Stimulated activated CD4-positive, alpha-beta T cell treated with anti-CD3 and anti-CD28 coated beads, TNF-alpha, amount 100 ng/mL, for 4 hours (primary cell): ENCODE data around the gene GUCY1A2.

Source experiments
- DNase-seq, 3 experiments: peaks; one replicate each; pipeline ENCODE4 v3.0.0-alpha.2; 2020; ENCODE audit warnings: low read depth in 3 of 3

The GUCY1A2 gene

DNA sequence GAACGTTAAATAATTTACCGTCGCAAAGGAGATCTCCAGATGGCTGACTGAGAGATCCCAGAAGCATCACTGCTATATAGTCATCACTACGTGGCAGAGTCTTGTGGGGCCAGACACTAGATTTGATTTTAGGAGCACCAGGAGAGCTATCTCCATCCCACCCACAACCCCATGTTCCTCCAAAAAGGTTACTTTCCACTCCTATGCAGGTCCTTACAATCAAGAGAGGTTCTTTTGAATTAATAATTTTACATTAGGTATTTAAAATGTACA lies 19.4 kb downstream of the GUCY1A2 start:
- no peak for DNase-seq

DNA sequence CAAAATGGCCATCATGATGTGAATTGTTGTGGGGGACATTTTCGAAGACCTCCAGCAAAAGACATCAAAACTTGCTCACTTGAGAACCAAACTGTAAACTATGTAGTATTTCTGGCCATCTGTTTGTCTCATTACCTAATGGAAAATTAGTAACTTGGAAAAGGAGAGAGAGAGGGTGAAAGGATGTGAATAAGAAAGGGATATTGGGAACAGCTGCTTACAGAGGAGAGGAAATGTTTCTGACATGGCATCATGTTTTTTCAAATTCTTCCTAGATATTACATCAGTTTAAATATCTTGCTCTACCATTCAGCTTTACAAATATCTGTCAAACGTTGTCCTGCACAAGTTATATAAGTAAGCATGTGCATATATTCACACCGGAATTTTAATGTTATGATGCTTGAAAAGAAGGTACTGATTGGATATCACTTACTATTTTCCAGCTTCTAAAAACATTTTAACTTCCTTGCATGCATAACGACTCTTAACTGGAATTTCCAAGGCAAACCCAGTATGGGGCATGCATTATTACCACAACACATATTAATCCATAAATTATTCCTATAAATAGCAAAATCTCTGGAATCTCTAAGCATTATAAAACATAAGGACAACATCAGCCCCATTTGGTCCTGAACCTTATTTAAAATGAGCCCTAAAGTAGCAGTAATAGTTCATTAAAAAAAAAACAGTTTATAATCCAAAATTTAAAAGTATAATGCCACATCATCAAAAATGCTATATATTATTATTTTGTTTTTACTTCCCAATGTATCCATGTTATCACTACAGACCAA lies 20.0 kb downstream of the GUCY1A2 start:
- no peak for DNase-seq

DNA sequence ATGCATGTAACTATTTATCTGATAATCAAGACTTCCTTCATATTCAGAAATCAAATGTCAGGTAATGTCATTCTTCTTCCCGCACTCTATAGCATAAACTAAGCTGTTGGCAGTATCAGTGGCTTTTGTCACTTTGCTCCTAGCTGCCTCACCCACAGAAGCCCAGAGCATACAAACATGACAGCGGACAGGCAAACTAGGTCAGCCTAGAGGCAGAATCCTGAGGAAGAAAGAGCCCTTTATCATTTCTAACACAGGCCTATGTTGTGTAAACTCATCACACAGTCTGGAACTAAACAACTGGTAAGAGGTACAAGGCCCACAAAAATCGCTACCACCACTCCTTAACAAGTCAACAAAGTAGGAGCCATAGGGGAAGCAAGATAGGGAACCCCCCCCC lies 21.0 kb downstream of the GUCY1A2 start:
- no peak for DNase-seq

DNA sequence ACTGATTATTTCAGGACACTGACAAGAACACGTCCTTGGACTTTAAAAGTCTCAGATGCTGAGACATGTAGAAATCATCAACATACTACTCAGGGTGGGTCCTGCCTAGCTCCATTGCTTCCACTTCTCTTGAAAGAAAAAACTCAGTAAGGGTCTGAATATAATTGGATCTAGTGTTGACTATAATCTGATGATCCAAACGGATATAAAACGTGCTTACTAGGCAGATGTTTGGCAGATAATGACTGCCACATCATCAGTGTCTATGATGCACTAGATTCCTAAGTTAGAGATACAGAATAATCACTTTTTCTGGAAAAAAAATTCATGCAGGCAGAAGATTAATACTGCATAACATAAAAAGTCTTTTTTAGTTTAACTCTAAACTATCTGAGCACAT lies 21.6 kb downstream of the GUCY1A2 start:
- DNase-seq: no peak

DNA sequence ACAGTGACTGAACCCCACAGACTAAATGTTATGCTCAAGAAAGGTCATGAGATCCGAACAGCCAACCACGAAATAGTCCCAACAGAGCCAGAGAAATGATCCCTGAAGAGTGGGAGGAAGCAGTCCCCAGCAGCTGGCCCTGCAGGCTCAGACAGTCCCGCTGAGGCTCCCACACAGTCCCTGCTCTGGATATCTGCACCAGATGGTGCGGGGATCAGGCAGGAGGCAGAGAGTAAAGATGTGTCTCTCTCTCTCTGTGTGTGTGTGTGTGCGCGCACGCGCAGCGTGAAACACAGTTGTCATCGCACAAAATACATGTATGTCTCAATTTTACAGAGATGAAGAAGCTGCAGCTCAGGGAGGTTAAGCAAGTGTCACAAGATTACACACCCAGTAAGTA lies 27.9 kb downstream of the GUCY1A2 start:
- no peak for DNase-seq

DNA sequence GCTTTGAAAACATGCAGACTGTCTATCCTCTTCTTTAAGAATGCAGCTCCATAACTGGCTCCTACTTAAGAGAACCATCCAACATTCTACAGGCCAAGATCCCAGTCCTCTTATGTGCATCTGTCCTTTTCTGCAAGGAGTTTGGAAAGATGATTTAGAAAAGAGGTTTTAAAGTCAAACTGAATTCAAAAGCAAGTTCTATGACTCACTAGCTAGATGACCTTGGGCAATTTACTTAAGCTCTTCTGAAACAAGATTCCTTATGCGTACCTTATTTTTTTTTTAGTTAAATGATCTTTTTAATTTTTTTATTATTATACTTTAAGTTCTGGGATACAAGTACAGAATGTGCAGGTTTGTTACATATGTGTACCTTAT lies 29.2 kb downstream of the GUCY1A2 start:
- no peak for DNase-seq

DNA sequence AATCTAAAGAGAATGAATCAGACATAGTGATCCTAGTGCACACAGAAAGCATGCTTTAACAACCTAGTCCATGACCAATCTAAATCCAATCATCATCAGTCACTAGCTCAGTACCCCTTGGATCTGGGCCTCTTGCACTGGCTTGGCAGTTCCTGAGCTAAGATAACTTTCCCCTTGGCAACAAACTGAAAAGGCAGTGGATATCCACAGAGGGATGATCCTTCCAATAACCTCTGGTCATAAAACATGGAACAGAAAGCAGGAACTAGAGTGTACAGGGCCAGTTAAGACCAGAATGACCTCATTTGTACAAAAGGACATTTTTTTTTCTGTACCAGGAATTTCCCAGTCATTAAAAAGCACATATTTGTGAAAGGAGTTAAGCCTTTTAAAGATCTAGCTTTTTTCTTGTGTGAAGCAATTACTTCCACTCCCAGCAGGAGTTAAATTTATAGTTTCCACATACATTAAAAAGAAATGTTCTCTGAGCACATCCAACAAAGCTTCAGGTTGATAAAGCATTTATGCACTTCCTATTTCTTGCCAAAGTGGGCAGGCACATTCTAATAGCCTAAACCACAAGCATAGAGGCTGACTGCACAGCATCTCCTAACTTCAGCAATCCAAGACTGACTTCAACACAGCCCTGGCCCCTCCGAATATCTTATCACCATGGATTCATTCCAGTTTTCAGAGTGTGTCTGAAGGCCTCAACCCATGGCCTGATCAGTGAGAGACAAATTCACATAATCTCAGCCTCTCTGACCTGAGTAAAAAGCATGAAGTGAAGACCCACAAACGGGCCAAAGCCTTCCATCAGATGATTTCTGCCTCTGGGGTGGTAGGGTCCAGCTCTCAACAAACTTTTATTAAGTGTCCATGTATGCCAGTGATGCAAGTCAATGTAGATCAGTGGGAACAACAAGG lies 29.9 kb downstream of the GUCY1A2 start:
- DNase-seq: no peak

DNA sequence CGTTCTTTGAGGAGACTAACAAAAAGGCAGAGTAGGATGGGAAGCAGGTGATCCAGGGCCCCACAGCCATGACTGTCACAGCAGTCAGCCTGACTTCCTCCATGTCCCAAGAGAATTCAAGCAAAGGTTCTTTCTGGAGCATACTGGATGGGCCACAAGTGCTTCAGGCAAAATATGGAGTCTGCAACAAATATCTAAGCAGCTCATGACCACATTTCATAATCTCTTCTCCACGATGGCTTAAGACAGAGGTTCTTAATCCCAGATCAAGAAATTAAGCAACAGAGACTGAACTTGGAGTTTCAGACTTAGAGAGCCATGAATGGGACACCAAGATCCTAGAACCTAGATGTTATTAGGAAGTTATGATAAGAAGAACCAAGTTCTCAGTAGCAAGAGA lies 31.6 kb downstream of the GUCY1A2 start:
- DNase-seq: no peak

DNA sequence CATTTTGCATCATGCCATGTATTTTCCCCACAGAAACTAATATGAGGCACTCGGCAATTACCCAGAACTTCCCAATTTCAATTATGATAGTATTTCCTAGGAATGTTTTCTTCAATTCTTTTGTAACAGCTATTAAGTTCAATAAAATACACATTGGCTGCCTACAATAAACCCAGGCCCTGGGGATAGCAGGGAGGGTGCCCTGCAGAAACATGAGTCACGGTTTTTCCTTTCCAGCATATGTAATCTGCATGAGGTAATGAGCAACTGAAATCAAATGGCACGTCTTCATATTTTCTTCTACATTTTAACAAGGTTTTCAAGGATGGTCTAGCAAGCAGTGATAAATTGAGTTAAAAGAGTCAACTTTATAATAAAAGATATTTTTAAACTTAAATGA lies 32.0 kb downstream of the GUCY1A2 start:
- DNase-seq: no peak

DNA sequence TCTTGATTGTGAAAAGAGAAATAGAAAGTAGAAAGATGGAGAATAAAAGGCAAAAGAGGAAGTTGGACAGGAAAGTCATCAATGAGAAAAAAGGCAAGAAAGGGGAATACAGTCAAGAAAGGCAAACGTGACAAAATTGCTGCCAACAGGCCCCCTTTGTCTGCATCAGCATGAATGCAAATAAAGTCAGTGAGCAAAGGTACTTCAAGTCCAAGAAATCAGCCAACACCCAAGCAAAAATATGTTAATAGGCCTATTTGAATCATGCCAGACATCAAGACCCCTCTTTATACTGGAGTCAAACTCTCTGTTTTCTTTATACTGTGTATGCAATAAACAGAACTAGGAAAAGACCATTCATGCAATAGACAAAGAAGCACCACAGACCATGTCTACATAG lies 34.3 kb downstream of the GUCY1A2 start:
- no peak for DNase-seq

DNA sequence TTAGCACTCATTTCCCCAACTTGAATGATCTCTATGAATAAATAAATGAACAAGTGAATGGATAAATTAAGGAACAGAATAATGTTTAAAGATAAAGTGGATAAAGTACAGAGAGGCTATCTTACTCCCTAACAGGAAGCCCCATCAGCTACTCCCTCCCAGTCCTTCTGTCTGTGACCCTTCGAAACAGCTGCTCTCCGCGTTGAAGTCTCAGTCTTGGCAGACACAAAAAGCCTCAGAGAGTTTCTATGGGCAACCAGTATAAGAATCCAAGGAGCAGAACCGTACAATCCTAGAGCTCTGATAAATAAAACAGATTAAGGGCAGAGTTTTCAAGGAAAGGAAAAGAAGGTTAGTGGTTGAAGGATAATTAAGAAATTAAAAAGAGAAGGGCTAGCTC lies 35.0 kb downstream of the GUCY1A2 start:
- no peak for DNase-seq

DNA sequence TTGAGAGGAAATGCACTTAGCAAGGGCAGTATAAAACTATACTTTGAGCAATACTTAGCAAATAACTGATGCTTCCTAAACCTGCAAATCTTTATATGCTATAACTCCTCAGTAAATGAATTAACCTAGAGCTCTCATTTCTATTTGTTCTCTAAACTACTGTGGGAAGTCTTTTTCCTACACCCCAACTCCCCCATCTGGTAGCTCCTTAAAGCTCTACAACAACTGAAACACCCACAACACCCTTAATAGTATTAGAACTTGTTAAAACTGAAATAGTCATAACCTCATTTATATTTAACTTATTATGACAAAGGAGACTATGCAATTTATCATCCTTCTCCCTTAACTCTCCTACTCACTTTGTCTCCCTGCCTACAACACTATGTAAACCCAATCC lies 43.4 kb downstream of the GUCY1A2 start:
- DNase-seq: no peak

DNA sequence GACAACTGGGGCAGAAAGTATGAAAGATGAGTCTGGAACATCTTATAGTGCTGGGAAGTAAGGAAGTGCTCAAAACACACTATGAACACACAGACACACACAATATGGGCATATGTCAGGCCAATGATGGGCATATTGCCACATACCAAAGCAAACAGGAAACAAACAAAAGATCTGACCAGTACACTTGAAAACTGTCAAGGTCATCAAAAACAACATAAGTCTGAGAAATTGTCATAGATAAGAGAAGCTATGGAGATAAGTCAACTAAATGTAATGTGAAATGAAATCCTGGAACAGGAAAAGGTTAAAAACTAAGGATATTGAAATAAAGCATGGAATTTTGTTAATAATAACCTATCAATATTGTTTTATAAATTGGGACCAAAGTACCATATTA lies 46.4 kb downstream of the GUCY1A2 start:
- DNase-seq: no peak

DNA sequence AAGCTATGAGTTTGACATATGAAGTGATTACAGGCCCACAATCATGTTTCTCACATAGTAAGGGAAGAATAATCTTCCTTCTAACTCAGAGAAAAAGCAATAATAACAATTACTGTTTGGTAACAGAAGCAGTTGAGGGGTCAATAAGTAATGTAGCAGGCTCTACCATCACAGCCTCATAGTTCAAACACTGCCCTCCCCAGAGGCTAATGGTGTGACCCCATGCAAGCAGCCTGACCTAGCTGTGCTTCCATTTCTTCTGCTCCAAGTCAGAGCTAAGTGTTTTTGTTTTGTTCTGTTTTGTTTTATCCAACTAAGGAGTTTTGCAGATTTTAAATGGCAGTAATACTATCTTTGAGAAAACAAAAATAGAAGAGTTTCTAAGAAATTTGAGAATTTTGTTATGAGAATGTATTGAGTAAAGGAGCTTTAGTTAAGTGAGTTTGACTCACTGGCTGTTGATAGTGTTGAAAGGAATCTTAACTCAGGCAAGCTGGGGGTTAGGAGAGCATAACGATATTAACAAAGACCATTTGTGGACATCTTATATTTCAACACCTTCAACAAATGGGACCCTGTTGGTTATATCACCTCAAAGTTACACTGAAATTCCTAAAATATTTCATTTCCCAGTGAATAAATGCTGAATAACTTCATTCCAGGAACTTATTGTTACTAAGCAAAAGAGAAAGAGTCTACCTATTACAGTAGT lies 48.5 kb downstream of the GUCY1A2 start:
- DNase-seq: no peak

DNA sequence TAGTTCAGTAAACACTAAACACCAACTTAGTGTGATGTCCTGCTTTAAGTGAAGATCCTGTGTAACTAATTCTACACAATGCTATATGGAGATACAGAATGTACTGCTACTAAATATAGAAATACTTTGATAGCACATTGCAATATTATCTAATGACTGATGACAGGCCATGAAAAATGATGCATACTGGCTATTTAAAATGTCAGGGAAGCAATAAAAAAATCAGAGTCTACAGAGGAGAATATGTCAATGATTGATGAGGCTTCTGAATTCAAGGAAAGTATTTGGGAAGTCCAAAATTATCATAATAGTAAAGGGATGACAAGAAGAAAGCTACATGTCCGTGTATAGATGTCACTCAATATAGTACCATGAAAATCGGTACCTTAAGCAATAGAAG lies 55.3 kb downstream of the GUCY1A2 start:
- no peak for DNase-seq

DNA sequence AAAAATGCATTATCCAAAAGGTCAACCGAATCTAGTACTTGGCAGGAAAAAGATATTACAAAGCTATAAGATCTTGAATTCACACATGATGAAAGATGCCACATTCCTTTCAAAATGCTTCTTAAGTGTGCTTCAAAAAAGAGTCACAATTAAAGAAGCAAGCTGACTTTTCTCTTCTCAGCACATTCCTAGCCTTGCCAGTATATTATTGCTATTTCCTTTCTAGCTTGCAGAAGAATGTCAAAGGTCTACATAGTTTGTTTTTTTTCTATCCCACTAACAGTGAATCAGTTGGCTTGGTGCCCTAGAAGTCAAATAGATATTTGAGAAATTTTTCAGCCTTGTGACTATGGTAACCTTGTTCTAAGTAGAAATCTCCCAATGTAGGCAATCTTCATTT lies 56.8 kb downstream of the GUCY1A2 start:
- no peak for DNase-seq

DNA sequence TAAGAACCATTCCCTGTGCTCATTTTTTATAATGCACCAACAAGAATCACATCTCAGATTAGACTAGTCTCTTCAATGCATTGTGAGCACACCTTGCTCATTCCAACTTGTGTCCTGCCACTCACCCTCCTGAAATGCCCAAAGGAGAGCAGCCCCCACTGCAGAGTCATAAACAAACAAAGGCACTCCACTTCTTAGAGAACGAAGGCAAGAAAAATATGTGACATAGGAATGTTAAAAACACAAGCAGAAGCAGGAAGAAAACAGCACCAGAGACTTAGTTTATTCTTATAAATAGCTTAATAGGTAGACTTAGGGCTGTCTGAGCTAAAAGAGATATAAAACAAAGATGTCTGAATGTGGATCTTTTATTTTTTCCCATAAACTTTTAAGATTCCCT lies 57.2 kb downstream of the GUCY1A2 start:
- DNase-seq: no peak

DNA sequence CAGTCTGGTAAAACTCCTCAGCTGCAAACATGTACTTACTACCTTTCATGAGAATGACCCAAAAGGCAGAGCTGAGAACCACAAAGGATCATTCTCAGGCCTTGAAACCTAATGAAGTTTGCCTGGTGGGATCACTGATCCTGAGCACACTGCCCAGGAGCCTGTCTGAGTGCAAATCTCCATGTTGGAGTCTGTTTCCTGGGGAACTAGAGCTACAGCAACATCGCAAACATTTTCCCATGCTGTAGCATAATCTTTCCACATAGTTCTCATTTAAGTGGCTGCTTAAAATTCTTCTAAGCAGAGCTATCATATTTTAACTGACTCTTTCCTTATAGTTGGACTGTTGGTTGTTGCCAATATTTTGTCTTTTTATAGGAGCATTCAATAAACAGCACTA lies 58.5 kb downstream of the GUCY1A2 start:
- DNase-seq: no peak

DNA sequence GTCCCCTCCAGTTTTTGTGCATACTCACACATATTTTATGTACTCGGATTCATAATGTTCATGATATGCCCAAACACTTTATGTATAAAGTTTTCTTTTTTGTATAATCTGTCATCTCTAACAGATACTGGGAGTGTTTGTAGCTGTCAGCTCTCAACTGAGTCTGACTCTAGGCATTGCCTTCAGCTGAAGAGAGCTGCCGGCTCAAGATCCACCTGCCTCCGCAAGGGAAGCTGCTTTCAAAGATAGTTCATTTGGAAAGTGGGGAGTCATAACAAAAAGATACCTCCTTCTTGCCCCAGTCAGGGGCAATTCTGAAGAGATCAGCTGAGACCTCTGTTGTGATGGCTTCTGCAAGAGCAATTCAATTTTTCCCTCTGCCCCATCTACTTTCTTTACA lies 58.9 kb downstream of the GUCY1A2 start:
- DNase-seq: no peak

DNA sequence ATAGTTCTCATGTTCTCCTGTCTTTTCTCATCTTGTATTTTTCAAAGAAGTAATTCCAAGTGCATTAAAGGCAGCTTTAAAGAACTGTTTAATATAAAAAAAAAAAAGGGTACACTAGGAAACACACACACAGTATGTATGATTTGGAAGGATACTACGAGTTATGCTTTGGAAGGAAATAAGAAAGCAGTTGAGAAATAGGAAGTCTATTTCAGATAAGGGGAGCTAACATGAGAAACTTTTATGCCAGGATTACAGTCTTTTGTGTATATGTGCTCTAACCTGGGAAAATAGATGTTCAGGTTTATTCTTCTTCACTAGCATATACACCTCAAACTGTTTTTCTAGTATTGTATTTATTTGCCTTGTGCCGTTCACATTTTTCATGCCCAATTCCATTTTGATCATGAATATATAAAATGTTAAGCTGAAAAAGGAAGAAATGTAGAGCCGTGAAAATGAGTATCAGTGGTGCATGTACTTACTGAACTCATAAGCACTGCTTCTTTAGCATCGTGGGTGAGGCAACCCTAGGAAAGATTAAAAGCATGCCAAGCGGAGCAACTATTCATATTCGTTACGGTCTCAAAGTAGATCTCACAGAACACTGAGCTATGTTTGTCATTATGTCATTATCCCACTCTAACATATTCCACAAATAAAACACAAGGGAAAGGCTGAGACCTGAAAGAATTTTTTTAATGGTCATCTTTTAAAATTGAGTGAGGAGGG lies 59.6 kb downstream of the GUCY1A2 start:
- no peak for DNase-seq

DNA sequence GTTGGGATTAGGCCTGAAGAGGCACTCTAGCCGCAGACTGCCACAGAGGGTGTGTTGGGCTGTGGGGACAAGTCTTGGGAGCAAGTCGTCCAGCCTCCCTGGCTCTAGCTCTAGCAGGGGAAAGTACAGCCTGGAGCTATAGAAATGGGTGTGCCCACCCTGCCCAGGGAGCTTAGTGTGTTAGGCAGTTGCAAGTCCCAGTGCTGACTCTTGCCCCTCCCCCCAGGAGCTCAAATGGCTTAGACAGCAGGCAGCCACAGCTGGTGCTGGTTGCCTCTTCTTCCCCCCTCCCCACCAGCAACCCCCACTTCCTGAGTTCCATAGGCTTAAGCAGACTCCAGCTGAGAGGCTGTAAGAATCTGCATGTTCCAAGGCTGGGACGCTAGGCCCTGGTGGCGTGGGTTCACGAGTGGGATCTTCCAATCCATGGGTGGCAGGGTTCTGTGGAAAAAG lies 61.2 kb downstream of the GUCY1A2 start:
- DNase-seq: no peak

DNA sequence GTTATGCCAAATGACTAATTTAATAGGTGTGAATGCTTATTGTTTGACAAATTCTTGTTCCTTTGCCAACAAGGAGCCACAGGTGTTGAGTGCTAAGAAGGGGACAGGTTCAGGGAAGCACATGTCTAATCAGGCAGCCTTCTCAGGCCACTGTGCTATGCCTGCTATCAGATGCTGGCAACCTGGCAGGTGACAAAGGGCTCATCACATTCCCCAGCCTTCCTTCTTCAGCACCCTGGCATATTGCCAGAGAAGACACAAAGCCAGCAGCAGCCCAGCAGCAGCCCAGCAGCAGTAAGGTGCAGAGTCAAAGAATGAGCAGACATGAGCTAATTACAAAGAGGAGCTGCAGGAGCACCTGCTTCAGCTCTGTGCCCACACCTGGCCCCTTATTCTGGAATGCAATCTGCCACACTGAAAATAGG lies 68.2 kb downstream of the GUCY1A2 start:
- no peak for DNase-seq
